AG10803 (cell line): ENCODE data around the gene NUDT21.

Source experiments
- DNase-seq: peaks from one replicate; pipeline ENCODE4 v3.0.0; 2010; ENCODE audit warnings: low read depth
- H3K4me3 ChIP-seq: 2 replicates; pipeline ENCODE4 v1.5.1; 2011; ENCODE audit warnings: mild to moderate bottlenecking, low read length, control low read depth
- CTCF ChIP-seq: conservative IDR thresholded peaks from 2 replicates; pipeline ENCODE4 v1.5.1; 2011; ENCODE audit warnings: mild to moderate bottlenecking, low read length, control low read depth, inconsistent platforms

Gene NUDT21

GRCh38 chr16:56424404-56424764 lies 26.7 kb downstream of the NUDT21 start:
- no peak for TF ChIP-seq CTCF
- H3K4me3 ChIP-seq: peak overlapping the region; percentile 76
- no peak for DNase-seq

DNA sequence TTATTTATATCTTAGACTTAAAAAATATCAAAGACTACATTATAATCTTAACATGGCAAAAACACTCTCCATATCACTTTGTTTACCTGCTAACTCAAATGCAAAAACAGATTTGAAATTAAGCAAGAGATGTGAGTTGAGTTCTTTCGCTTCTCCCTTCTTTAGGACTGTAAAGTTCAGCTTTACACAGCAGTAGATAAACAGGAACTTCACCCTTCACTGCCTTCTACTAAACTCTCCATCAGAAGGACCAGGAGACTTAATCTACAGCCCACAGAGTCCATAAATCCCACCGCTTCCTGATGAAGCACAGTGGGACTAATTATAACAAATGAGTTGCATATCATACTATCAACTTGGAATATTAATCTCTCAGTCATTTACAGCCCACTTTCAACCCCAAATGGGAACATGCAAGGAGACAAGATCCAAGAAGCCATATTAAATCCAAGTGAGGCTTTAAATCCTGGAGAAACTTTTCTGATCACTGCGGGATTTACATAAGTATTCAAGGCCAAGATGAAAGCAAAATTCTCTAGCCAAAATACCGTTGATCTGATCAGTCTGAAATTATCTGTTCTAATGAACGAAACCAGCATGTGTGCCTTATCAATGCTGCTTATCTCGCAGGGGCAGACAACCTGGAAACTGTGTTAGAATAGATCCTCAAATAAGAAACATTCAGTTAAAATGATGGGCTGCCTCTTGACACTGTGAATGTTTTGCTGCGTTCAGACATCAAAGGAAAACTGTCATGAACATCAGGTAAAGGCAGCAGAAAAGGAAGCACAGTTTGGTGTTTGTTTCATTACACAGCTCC lies 27.3 kb downstream of the NUDT21 start:
- peak overlapping the region; percentile 76 for H3K4me3 ChIP-seq
- no peak for TF ChIP-seq CTCF
- DNase-seq: no peak

DNA sequence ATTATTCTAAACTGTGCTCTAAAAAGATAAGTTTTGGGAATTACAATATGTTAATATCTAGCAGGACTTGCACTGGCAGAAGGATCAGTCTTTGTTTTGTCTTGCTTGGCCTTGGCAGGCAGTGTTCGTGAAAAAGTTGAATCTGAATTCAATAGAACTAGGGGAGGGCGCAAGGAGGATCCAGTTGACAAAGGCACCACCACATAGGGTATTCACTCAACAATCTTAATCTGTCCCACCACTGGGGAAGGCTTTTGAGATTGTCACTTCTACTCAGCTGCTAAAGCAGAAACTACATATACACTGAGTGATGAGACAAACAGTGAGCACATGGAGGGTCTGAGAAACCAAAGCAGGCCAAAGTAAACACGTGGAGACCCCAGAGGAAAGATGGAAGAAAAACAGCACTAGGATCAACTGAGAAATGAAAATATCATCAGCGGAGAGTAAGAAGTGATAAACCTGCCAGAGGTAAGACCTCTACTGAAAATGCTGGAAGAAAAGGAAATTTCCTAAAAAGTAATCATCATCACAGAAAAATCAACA lies 28.2 kb downstream of the NUDT21 start:
- no peak for DNase-seq
- H3K4me3 ChIP-seq: no peak overlapping the region
- TF ChIP-seq CTCF: no peak

DNA sequence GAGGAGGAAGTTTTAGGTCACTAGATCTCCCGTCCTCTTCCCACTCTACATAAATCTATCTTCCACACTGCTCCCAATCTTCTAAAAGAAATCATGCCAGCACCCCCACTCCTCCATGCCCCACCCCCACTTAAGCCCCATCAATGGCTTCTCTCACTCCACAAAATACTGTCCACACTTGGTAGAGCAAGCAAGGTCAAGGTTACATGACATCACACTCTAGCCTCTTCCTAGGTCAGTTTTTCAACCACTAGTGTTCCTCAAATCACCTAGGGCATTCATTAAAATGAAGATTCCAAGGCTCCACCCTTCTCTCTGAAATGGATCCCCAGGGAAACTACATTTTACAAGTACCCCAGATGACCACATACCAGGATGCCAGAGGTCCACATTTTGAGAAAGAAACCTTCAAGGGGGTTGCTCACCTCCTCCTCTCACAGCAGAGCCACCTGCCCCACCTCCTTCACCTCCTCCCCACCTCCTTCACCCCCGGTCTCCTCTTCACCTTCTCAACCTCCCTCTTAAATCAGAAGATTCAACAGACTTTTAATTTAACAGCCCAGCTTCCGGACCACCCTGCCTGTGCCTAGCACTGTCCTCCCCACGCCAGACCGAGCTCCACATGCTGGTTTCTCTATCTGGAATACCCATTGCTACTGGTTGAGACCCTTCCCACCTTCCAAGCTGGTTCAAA lies 29.0 kb downstream of the NUDT21 start:
- H3K4me3 ChIP-seq: no peak overlapping the region
- no peak for TF ChIP-seq CTCF

GRCh38 chr16:56421313-56421712 lies 29.8 kb downstream of the NUDT21 start:
- no peak overlapping the region for H3K4me3 ChIP-seq
- no peak for TF ChIP-seq CTCF
- no peak for DNase-seq

More for the DNA sequence above, 29.0 kb downstream of the NUDT21 start:
- DNase-seq: no peak

DNA sequence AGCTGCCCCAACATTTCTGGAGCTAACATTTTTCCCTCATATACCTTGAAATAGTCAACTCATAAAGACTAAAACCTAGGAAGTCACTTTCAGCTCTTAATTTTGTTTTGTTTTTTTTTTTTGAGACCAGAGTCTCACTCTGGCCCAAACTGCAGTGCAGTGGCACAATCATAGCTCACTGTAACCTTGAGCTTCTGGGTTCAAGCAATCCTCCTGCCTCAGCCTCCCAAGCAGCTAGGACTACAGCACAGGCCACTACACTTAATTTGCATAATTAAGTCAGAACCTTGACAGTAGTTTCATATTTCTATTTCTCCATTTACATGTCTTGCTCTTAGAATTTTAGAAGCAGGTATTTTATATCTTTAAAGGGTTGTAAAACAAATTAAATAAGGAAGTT lies 30.5 kb downstream of the NUDT21 start:
- TF ChIP-seq CTCF: no peak
- no peak for DNase-seq
- no peak overlapping the region for H3K4me3 ChIP-seq
